ENCODE results near the gene CORO7.

CORO7 gene

DNA sequence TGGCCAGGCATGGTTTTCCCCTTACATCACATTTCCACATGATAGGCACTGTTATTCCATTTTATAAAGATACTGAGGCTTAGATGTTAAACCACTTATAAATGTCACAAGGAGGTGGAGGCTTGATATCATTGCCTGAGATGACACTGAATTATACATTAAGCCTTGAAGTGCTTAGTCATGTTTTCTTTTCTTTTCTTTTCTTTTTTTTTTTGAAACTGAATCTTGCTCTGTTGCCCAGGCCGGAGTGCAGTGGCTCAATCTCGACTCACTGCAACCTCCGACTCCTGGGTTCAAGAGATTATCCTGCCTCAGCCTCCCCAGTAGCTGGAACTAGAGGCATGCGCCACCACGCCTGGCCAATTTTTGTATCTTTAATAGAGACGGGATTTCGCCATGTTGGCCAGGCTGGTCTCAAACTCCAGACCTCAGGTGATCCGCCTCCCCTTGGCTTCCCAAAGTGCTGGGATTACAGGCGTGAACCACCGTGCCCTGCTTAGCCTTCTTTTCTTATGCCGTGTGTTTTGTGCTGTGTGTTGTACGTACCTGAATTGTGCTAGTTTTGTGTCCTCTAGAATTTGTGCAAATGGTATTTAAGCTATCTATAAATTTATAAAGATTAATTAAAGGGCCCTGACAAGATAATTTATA lies 10.5 kb upstream of the CORO7 start:
- TF ChIP-seq, protein P1, sequence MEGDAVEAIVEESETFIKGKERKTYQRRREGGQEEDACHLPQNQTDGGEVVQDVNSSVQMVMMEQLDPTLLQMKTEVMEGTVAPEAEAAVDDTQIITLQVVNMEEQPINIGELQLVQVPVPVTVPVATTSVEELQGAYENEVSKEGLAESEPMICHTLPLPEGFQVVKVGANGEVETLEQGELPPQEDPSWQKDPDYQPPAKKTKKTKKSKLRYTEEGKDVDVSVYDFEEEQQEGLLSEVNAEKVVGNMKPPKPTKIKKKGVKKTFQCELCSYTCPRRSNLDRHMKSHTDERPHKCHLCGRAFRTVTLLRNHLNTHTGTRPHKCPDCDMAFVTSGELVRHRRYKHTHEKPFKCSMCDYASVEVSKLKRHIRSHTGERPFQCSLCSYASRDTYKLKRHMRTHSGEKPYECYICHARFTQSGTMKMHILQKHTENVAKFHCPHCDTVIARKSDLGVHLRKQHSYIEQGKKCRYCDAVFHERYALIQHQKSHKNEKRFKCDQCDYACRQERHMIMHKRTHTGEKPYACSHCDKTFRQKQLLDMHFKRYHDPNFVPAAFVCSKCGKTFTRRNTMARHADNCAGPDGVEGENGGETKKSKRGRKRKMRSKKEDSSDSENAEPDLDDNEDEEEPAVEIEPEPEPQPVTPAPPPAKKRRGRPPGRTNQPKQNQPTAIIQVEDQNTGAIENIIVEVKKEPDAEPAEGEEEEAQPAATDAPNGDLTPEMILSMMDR (IDR thresholded peaks at IDR 0.05; ENCODE audit: control insufficient read depth, extremely low read depth, insufficient read depth), result no peak
- peak overlapping the region; percentile 84 for H3K4me3 ChIP-seq (ENCODE audit: low read depth, low read length)
- DNase-seq (ENCODE audit: low read depth), result no peak

DNA sequence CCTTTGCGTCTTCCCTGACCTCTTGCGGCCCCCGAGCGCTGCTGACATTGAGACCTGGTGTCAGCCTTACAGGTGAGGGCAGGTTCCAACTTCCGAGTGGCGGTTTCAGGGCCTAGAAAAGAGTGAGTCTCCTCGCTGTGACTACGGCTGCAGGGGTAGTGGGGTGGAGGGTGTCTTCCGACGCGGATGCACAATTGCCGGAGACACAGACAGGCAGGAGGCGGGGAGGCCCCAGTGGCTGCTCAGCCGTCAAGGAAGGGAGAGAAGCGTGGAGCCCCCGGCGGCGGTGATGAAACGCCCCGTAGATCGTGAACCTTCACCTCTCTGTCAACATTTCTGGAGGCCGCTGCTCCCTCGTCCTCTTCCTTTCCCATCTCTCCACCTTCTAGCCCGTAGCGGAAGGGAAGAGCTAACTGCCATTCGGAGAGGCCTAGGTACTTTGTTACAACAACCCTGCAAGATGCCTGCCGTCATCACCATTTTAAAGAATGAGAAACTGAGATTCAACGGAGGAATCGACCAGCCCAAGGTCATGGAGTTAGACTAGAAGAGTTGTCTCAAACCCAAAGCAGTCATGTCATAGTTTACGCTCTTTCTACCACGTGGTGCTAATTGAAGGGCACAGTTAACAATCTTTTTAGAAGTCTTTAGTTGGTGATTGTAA lies 9.8 kb upstream of the CORO7 start:
- peak overlapping the region; percentile 84 for H3K4me3 ChIP-seq (ENCODE audit: low read depth, low read length)
- DNase-seq (ENCODE audit: low read depth), result no peak
- TF ChIP-seq, protein P1 (IDR thresholded peaks at IDR 0.05; ENCODE audit: control insufficient read depth, extremely low read depth, insufficient read depth), result no peak

DNA sequence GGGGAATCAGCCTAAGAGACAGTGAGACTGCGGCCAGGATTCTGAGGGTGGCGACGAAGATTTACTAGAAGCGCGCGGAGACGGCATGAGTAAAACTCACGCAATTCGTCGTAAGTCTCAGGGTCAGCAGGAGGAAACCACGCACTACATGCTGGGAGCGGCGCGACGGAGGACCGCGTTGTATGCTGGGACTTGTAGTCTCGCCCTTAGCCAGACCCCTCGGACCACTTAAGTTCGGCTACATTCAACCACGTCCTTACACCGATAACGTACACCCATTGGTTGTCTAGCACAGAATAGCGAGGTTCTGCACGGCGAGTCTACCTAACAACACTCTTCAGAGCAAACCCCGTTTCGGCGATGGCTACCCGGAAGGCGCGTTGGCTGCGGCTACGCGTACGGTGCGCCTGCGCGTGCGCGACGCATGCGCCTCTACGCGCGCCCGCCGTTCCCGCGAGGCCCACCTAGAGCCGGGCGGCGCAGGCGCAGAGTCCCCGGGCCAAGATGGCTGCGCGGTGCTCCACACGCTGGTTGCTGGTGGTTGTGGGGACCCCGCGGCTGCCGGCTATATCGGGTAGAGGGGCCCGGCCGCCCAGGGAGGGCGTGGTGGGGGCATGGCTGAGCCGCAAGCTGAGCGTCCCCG lies 9.1 kb upstream of the CORO7 start, which contains the start of gene DNAJA3:
TSS of gene DNAJA3 (plus strand) at position 491 of the 643 bp plus-strand sequence. CDS start at position 505, 14 bp downstream.
- TF ChIP-seq, protein P1 (IDR thresholded peaks at IDR 0.05; ENCODE audit: control insufficient read depth, extremely low read depth, insufficient read depth), result no peak
- peak; percentile 88 for DNase-seq (ENCODE audit: low read depth)
- peak within 1 kb of the TSS; percentile 84 for H3K4me3 ChIP-seq (ENCODE audit: low read depth, low read length)

DNA sequence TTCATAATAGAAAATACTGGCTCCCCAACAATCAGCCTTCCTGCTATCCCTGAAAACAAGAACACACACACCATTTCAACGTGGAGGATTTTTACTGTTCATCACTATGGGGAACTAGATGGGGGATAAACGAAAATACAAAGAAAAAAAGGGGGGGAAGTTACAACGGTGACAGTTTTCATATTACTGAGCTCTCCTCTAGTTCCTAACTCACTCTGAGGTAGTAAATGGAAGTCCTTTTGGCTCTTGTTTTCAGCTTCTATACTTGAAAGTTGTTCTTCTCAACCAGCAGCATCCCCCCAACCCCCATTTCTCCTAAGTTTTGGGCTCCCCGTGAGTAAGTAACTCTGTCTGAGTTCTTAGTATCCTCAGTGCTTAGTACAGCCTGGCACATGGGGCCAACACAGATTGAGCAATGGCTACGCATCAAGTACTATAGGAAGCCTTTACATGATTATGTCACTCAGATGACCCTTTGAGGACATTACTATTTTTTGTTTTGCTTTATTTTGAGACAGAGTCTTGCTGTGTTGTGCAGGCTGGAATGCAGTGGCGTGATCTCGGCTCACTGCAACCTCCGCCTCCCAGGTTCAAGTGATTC lies 4.2 kb upstream of the CORO7 start:
- H3K4me3 ChIP-seq (ENCODE audit: low read depth, low read length), result no peak overlapping the region
- TF ChIP-seq, protein P1 (IDR thresholded peaks at IDR 0.05; ENCODE audit: control insufficient read depth, extremely low read depth, insufficient read depth), result no peak
- no peak for DNase-seq (ENCODE audit: low read depth)

DNA sequence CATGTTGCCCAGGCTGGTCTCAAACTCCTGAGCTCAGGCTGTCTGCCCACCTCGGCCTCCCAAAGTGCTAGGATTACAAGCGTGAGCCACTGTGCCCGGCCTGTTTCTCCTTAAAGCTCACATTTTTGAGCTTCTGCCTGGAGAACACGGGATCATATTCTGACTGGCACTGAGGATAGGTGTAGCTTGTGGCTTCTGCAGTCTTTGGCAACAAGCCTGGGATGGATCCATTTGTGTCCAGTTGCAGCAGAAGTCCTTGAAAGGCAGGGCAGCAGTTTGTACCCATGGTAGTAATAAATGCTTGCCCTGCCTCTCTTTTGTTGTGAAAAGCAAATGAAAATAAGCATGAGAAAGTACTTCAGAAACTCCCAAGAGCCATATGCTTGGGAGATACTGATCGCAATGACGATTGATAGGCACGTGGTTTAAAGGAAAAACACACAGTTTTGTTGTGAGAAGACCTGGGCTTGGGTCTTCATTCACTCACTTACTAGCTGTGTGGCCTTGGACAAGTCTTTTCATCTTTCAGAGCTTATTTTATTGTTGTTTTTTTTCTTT lies 3.1 kb upstream of the CORO7 start:
- TF ChIP-seq, protein P1 (IDR thresholded peaks at IDR 0.05; ENCODE audit: control insufficient read depth, extremely low read depth, insufficient read depth), result no peak
- no peak overlapping the region for H3K4me3 ChIP-seq (ENCODE audit: low read depth, low read length)
- no peak for DNase-seq (ENCODE audit: low read depth)

DNA sequence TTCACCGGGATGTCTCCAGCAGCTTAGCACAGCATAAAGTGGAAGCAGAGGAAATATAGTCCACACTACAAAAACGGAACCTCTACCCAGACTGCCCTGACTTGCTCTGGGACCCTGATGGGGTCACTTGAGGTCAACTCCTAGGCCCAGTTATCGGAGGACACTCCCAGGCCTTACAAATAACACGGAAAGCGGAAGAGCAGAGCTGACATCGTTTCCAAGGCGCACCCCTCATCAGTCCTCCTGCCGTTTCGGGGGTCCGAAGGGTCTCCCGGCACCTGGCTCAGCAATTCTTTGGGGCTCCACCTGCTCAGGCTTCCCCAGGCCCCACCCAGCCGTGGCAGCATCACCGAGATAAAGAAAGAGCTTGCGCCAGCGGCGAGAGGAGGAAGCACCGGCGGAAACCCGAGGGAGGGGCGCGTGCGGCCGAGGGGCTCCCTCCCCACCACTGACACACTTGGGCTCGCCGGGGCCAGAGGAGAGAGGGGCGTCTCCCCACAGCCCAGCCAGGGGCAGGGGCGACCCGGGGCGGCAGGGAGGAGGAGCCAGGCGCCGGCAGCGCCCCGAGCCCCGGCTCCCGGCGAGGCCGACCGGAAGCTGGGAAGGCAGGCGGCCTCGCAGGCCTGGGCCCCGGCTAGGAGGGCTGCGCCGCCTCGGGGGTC lies 727 bp downstream of the CORO7 start:
- peak overlapping the region; percentile 74 for H3K4me3 ChIP-seq (ENCODE audit: low read depth, low read length)
- no peak for DNase-seq (ENCODE audit: low read depth)
- TF ChIP-seq, protein P1 (IDR thresholded peaks at IDR 0.05; ENCODE audit: control insufficient read depth, extremely low read depth, insufficient read depth), result no peak

Measured in LNCaP clone FGC (cell line).